CD4-positive, alpha-beta memory T cell (primary cell): ENCODE measurements around the gene RNF212. TPM values are rescaled to one million over a fixed set of nuclear protein-coding genes. Genes with fewer than 3 reads are reported as not detected.
"Not testable (repeated sequence)": the region's sequence is repeated elsewhere in the genome, so short reads cannot be mapped to it uniquely, and the experiment has no call there.

Experiments used
- CTCF ChIA-PET: fragments of 350-600 bp; sonication (Branson Sonifier 250); formaldehyde crosslinking; loops from one replicate; lab custom pipeline; 2021; ENCODE audit warnings: inconsistent platforms; ENCODE audit not compliant: partially characterized antibody; lab: Charles Lee
- POLR2A ChIA-PET: fragments of 350-600 bp; sonication (Branson Sonifier 250); formaldehyde crosslinking; loops from one replicate; lab custom pipeline; 2021; ENCODE audit not compliant: partially characterized antibody; lab: Charles Lee
- DNase-seq, 5 donors: peaks; one replicate each; pipeline versions ENCODE4 v3.0.0 to v3.0.0-alpha.2; 2020 to 2022; ENCODE audit warnings: mixed read lengths in 1 of 5
- H3K27ac ChIP-seq: one replicate; pipeline ENCODE4 v1.7.0; 2013; ENCODE audit warnings: low read depth, low read length
- H3K27me3 ChIP-seq: 2 replicates; pipeline ENCODE4 v1.7.0; 2013; ENCODE audit warnings: mild to moderate bottlenecking, low read length, moderate library complexity; ENCODE audit not compliant: insufficient read depth
- H3K36me3 ChIP-seq: 2 replicates; pipeline ENCODE4 v1.7.0; 2013; ENCODE audit warnings: mild to moderate bottlenecking, low read length, moderate library complexity; ENCODE audit not compliant: insufficient read depth
- H3K4me1 ChIP-seq: 2 replicates; pipeline ENCODE4 v1.7.0; 2013; ENCODE audit warnings: mild to moderate bottlenecking, low read length, moderate library complexity; ENCODE audit not compliant: insufficient read depth
- H3K4me3 ChIP-seq, 2 donors: one replicate each; pipeline ENCODE4 v1.7.0; 2013; ENCODE audit warnings: low read length in 2 of 2, mild to moderate bottlenecking in 1 of 2
- H3K9me3 ChIP-seq, 2 donors: one replicate each; pipeline ENCODE4 v1.7.0; 2013; ENCODE audit warnings: low read length in 2 of 2, control low read depth in 1 of 2; ENCODE audit not compliant: control insufficient read depth in 1 of 2
- H3K27ac Mint-ChIP-seq, 7 donors: one replicate each; pipeline ENCODE4 v1.8.0; 2020 to 2021; ENCODE audit warnings: mixed read lengths in 7 of 7, mild to moderate bottlenecking in 6 of 7, inconsistent platforms in 3 of 7, moderate library complexity in 3 of 7
- H3K27me3 Mint-ChIP-seq, 2 donors: one replicate each; pipeline ENCODE4 v1.8.0; 2020 to 2021; ENCODE audit warnings: mixed read lengths in 2 of 2
- H3K36me3 Mint-ChIP-seq, 2 donors: one replicate each; pipeline ENCODE4 v1.8.0; 2020 to 2021; ENCODE audit warnings: mixed read lengths in 2 of 2, inconsistent platforms in 1 of 2, mild to moderate bottlenecking in 1 of 2
- H3K4me1 Mint-ChIP-seq, 4 donors: one replicate each; pipeline ENCODE4 v1.8.0; 2020 to 2021; ENCODE audit warnings: mixed read lengths in 4 of 4, mild to moderate bottlenecking in 1 of 4
- H3K4me3 Mint-ChIP-seq, 8 donors: one replicate each; pipeline ENCODE4 v1.8.0; 2020 to 2021; ENCODE audit warnings: mixed read lengths in 8 of 8, mild to moderate bottlenecking in 7 of 8, moderate library complexity in 6 of 8, inconsistent platforms in 3 of 8
- H3K9me3 Mint-ChIP-seq, 8 donors: one replicate each; pipeline ENCODE4 v1.8.0; 2020 to 2021; ENCODE audit warnings: mixed read lengths in 8 of 8, mild to moderate bottlenecking in 5 of 8, inconsistent platforms in 3 of 8, moderate library complexity in 1 of 8
- intact Hi-C: fragments of 100-400 bp; cut with micrococcal nuclease; formaldehyde crosslinking; loops from one replicate; pipeline ENCODE4 v1.15.1; 2023
- polyA plus RNA-seq, 2 donors: library from polyadenylated mRNA; unstranded; fragments of 300-500 nt; fragmentation: Illumina TruSeq; gene quantifications; one replicate each; pipeline ENCODE4 v1.2.3, GENCODE V29; 2021
- total RNA-seq, 2 experiments: library from RNA; stranded (reverse); gene quantifications; one replicate each; pipeline ENCODE4 v1.2.3, GENCODE V29; 2021

Gene RNF212
- total and polyA plus RNA-seq, 4 experiments from 2014 or later = 2.3 to 4.2 (median 3.1) TPM

GRCh38 chr4:1055243-1055701, 58.1 kb downstream of the RNF212 start:
- Histone ChIP-seq H3K27ac (peak overlapping the region; percentile 28), H3K4me1 (peaks cover 13% of the 10 kb centered on the region), H3K4me3 (peak overlapping the region; percentile 53 to 73)
- H3K36me3 ChIP-seq, CTCF ChIA-PET, H3K36me3 Mint-ChIP-seq, H3K9me3 Mint-ChIP-seq, H3K27me3 ChIP-seq, H3K9me3 ChIP-seq, intact Hi-C loops, DNase-seq: not testable (repeated sequence)
- H3K4me1 Mint-ChIP-seq = peaks cover 5 to 15% (median 8%) of the 10 kb centered on the region in 4 donors
- peaks cover 0 to 12% of the 10 kb centered on the region in 2 donors for H3K27me3 Mint-ChIP-seq
- peak overlapping the region; percentile 61 to 85 (median 80) for H3K4me3 Mint-ChIP-seq
- H3K27ac Mint-ChIP-seq = peak overlapping the region; percentile 66 to 97 (median 92)
- POLR2A ChIA-PET = interaction anchor here (1.0 to 1.8 kb wide), 7 partner anchors 17 to 273 kb away, joined by 3 to 12 read pairs (median 4); partner anchors contain the start of genes FGFRL1, GAK, IDUA and TMEM175

DNA sequence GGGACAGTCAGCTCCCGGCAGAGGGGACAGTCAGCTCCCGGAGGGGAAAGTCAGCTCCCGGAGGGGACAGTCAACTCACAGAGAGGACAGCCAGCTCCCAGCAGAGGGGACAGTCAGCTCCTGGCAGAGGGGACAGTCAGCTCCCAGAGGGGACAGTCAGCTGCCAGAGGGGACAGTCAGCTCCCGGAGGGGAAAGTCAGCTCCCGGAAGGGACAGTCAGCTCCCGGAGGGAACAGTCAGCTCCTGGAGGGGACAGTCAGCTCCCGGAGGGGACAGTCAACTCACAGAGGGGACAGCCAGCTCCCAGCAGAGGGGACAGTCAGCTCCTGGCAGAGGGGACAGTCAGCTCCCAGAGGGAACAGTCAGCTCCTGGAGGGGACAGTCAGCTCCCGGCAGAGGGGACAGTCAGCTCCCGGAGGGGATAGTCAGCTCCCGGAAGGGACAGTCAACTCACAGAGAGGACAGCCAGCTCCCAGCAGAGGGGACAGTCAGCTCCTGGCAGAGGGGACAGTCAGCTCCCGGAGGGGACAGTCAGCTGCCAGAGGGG, 58.6 kb downstream of the RNF212 start:
- H3K27me3 ChIP-seq, H3K9me3 Mint-ChIP-seq, DNase-seq, H3K36me3 Mint-ChIP-seq, H3K27ac ChIP-seq, H3K36me3 ChIP-seq, H3K4me3 ChIP-seq, CTCF ChIA-PET, H3K4me3 Mint-ChIP-seq, H3K27ac Mint-ChIP-seq, intact Hi-C loops, H3K9me3 ChIP-seq: not testable (repeated sequence)
- peaks cover 13% of the 10 kb centered on the region for H3K4me1 ChIP-seq
- POLR2A ChIA-PET = interaction anchor here (1.1 to 1.8 kb wide), 5 partner anchors 42 to 273 kb away, joined by 3 to 12 read pairs (median 4); partner anchors contain the start of genes FGFRL1, GAK, IDUA and TMEM175
- H3K4me1 Mint-ChIP-seq = peaks cover 5 to 15% (median 8%) of the 10 kb centered on the region in 4 donors
- H3K27me3 Mint-ChIP-seq = peaks cover 0 to 12% of the 10 kb centered on the region in 2 donors

DNA sequence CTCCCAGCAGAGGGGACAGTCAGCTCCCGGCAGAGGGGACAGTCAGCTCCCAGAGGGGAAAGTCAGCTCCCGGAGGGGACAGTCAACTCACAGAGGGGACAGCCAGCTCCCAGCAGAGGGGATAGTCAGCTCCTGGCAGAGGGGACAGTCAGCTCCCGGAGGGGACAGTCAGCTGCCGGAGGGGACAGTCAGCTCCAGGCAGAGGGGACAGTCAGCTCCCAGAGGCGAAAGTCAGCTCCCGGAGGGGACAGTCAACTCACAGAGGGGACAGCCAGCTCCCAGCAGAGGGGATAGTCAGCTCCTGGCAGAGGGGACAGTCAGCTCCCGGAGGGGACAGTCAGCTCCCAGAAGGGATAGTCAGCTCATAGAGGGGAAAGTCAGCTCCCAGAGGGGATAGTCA, 59.5 kb downstream of the RNF212 start:
- H3K27ac ChIP-seq, H3K9me3 ChIP-seq, intact Hi-C loops, H3K27ac Mint-ChIP-seq, H3K27me3 ChIP-seq, CTCF ChIA-PET, H3K4me3 ChIP-seq, DNase-seq, H3K9me3 Mint-ChIP-seq, H3K36me3 Mint-ChIP-seq, H3K36me3 ChIP-seq: not testable (repeated sequence)
- Mint-ChIP-seq H3K27me3 (peaks cover 2 to 12% of the 10 kb centered on the region in 2 donors), H3K4me1 (peaks cover 5 to 15% (median 8%) of the 10 kb centered on the region in 4 donors), H3K4me3 (peak overlapping the region in 1 of 8 donors; percentile 21)
- POLR2A ChIA-PET = interaction anchor here (0.6 kb wide), 1 partner anchor 14 kb away, joined by 4 read pairs; no protein-coding TSS in a partner anchor
- H3K4me1 ChIP-seq = peaks cover 13% of the 10 kb centered on the region

- no peaks in the 10 kb centered on the region for H3K36me3 ChIP-seq
- H3K36me3 Mint-ChIP-seq = no peaks in the 10 kb centered on the region
- H3K9me3 ChIP-seq = no peaks in the 10 kb centered on the region
- DNase-seq = no peak
- H3K4me1 Mint-ChIP-seq = peaks cover 5 to 15% (median 8%) of the 10 kb centered on the region in 4 donors
- CTCF ChIA-PET = no interaction called here
- H3K4me3 ChIP-seq = no peak overlapping the region
- H3K27me3 Mint-ChIP-seq = peaks cover 4 to 17% of the 10 kb centered on the region in 2 donors
- intact Hi-C loops = no loop called here
- peaks cover 13% of the 10 kb centered on the region for H3K4me1 ChIP-seq
- H3K27ac ChIP-seq = no peak overlapping the region
- peak overlapping the region in 3 of 7 donors; percentile 13 to 70 (median 68) for H3K27ac Mint-ChIP-seq
- POLR2A ChIA-PET = interaction anchor here (0.6 kb wide), 1 partner anchor 14 kb away, joined by 4 read pairs; no protein-coding TSS in a partner anchor
- no peaks in the 10 kb centered on the region for H3K27me3 ChIP-seq
- H3K9me3 Mint-ChIP-seq = peaks cover 0 to 2% (median 0%) of the 10 kb centered on the region in 8 donors
- H3K4me3 Mint-ChIP-seq = peak overlapping the region in 4 of 8 donors; percentile 7 to 42 (median 22)
These were observed 60.2 kb downstream of the RNF212 start for GRCh38 chr4:1053080-1053661.

GRCh38 chr4:1052231-1052671, 61.1 kb downstream of the RNF212 start:
- CTCF ChIA-PET = no interaction called here
- Histone ChIP-seq H3K36me3 (no peaks in the 10 kb centered on the region), H3K4me3 (no peak overlapping the region), H3K27me3 (no peaks in the 10 kb centered on the region), H3K27ac (no peak overlapping the region), H3K4me1 (peaks cover 13% of the 10 kb centered on the region), H3K9me3 (no peaks in the 10 kb centered on the region)
- POLR2A ChIA-PET = interaction anchor here (0.6 kb wide), 1 partner anchor 178 kb away, joined by 5 read pairs; no protein-coding TSS in a partner anchor
- no peak overlapping the region for H3K4me3 Mint-ChIP-seq
- H3K9me3 Mint-ChIP-seq = peaks cover 0 to 2% (median 0%) of the 10 kb centered on the region in 8 donors
- peaks cover 9 to 22% of the 10 kb centered on the region in 2 donors for H3K27me3 Mint-ChIP-seq
- H3K4me1 Mint-ChIP-seq = peaks cover 5 to 15% (median 8%) of the 10 kb centered on the region in 4 donors
- DNase-seq = no peak
- no peak overlapping the region for H3K27ac Mint-ChIP-seq
- no peaks in the 10 kb centered on the region for H3K36me3 Mint-ChIP-seq
- intact Hi-C loops = no loop called here

GRCh38 chr4:1051472-1051871, 61.9 kb downstream of the RNF212 start:
- intact Hi-C loops = no loop called here
- Histone ChIP-seq H3K9me3 (no peaks in the 10 kb centered on the region), H3K4me1 (peaks cover 10% of the 10 kb centered on the region), H3K4me3 (no peak overlapping the region), H3K27ac (no peak overlapping the region), H3K36me3 (no peaks in the 10 kb centered on the region), H3K27me3 (no peaks in the 10 kb centered on the region)
- H3K4me3 Mint-ChIP-seq = no peak overlapping the region
- DNase-seq = peak in 1 of 5 donors; percentile 13
- ChIA-PET POLR2A (no interaction called here), CTCF (no interaction called here)
- H3K36me3 Mint-ChIP-seq = peaks cover 1 to 3% of the 10 kb centered on the region in 2 donors
- peaks cover 12 to 24% of the 10 kb centered on the region in 2 donors for H3K27me3 Mint-ChIP-seq
- H3K27ac Mint-ChIP-seq = peak overlapping the region in 1 of 7 donors; percentile 17
- H3K4me1 Mint-ChIP-seq = peaks cover 7 to 15% (median 9%) of the 10 kb centered on the region in 4 donors
- peaks cover 0 to 2% (median 0%) of the 10 kb centered on the region in 8 donors for H3K9me3 Mint-ChIP-seq
